Upper lobe of left lung (tissue), 4 donors: ENCODE data around the gene TAOK1.

ENCODE experiments used
- CTCF ChIP-seq, 6 experiments: fragments of 450-650 bp in 4 of 6; fragments of 200-600 bp in 2 of 6; sonication (generic) in 2 of 6; IDR thresholded peaks; one replicate each; pipeline ENCODE4 v1.5.1; 2016 to 2019; ENCODE audit warnings: antibody characterized with exemption in 6 of 6
- EP300 ChIP-seq, 4 donors: sonication (generic); formaldehyde crosslinking; IDR thresholded peaks; one replicate each; pipeline ENCODE4 v1.5.1; 2017; ENCODE audit warnings: antibody characterized with exemption in 4 of 4, control low read depth in 2 of 4
- POLR2A ChIP-seq, 4 donors: fragments of 450-650 bp; IDR thresholded peaks; one replicate each; pipeline ENCODE4 v1.5.1; 2016 to 2017; ENCODE audit warnings: antibody characterized with exemption in 4 of 4, mild to moderate bottlenecking in 2 of 4
- POLR2AphosphoS5 ChIP-seq, 2 donors: sonication (generic); formaldehyde crosslinking; IDR thresholded peaks; one replicate each; pipeline ENCODE4 v1.5.1; 2017; ENCODE audit warnings: antibody characterized with exemption in 2 of 2

DNA sequence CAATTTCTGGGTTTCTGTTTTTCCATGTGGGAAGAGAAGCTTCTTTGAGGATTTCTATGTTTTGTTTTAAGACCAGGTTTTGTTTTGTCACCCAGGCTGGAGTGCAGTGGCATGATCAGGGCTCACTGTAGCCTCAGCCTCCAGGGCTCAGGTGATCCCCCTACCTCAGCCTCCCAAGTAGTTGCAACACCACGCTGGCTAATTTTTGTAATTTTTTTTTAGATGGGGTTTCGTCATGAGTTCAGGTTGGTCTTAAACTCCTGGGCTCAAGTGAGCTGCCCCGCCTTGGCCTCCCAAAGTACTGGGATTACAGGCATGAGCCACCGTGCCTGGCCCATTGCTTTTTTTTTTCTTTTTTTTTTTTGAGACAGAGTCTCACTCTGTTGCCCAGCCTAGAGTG is 25.5 kb upstream of the TAOK1 start:
- TF ChIP-seq CTCF (IDR thresholded peaks at IDR 0.05) (no peak), POLR2AphosphoS5 (IDR thresholded peaks at IDR 0.05) (no peak), POLR2A (IDR thresholded peaks at IDR 0.05) (no peak), EP300 (IDR thresholded peaks at IDR 0.05) (no peak)
